ENCODE data around the gene HYOU1.
"Not testable (repeated sequence)": the region's sequence is repeated elsewhere in the genome, so short reads cannot be mapped to it uniquely, and the experiment has no call there.

The HYOU1 gene

GRCh38 chr11:119018074-119018938 is 38.7 kb downstream of the HYOU1 start, which contains the start of the genes RPS25 and TRAPPC4:
Gene RPS25, minus strand, starts transcription at chr11:119018343. Its CDS starts 59 bp downstream, at chr11:119018284.
Gene TRAPPC4, plus strand, starts transcription at chr11:119018766. Its CDS starts 30 bp downstream, at chr11:119018796.
- peak; percentile 89 for DNase-seq

DNA sequence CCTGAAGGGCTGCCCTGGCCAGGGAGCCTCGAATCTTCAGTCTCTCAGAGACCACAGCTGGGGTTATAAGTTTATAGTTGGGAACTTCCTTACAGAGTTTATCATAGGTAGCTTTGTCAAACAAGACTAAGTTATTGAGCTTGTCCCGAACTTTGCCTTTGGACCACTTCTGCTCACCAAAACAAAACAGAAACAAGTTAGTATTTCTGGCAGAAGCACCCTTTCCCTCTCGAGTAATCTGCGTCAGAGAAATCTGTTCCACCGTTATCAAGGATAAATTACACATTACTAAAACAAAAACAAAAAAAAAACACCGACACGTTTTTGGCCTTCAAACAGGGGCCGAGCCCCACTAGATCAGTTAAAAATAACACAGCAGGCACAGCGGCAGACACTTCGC is 39.6 kb downstream of the HYOU1 start:
- DNase-seq = not testable (repeated sequence)

DNA sequence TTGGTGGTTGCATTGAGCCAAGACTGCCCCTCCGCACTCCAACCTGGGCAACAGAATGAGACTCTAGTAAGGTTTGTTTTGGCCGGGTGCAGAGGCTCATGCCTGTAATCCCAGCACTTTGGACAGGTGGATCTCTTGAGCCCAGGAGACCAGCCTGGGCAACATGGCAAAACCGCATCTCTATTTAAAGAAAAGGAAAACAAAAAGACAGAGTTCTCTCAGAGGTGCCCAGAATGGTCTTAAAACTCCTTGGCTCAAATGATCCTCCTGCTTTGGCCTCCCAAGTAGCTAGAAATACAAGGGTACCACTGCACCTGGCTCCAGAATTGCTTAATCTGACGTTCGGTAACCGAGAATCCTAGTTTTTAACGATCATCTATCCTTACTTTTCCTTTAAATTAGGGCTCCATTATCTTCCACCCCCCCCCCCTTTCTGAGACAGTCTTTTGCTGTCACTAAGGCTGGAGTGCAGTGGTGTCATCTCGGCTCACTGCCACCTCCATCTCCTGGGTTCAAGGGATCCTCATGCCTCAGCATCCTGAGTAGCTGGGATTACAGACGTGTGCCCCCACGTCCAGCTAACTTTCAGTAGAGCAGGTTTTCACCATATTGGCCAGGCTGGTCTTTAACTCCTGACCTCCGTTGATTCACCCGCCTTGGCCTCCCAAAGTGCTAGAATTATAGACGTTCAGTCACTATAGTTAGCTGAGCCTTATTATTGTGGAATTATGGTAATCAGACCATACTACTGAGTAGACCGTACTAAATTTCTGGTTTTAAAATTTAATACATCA is 40.6 kb downstream of the HYOU1 start:
- DNase-seq = no peak

DNA sequence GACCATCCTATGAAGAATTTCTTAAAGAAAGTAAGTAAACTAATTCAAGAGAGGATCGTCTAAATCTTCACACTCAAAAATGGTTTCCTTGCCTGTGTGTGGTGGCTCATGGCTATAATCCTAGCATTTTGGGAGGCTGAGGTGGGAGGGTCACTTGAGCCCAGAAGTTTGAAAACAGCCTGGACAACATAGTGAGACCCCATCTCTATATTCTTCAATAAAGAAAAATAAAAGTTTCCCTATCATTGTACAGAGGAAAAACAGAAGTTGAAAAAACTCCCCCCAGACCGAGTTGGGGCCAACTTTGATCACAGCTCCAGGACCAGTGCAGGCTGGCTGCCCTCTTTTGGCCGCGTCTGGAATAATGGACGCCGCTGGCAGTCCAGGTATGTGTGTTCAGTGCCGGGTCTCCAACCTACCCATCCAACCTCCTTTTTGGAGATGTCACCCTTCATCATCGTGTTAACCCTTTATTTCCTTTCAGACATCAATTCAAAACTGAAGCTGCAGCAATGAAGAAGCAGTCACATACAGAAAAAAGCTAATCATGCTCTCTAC is 41.9 kb downstream of the HYOU1 start:
- DNase-seq = no peak

DNA sequence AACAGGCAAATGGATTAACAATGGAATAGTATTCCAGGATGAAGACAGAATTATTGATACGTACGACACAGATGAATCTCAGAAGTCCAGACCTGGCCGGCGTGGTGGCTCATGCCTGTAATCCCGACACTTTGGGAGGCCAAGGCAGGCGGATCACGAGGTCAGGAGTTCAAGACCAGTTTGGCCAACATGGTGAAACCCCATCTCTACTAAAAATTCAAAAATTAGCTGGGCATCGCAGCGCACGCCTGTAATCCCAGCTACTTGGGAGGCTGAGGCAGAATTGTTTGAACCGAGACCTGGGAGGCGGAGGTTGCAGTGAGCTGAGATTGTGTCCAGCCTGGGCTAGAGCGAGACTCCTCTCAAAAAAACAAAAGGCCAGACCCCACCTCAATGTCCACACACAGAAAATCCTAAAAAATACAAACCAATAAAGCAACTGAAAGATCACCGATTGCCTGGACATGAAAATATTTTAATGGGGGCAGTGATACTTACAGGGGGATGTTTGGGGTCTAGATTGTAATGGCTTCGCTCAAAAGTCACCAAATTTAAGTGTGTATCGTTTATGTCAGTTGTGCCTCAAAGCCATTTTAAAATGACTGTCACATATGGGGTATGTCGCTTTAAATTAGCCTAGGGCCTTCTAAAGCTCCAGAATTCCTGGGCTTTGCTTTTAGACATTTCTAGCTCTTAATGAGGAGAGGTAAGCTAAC is 42.6 kb downstream of the HYOU1 start:
- DNase-seq = no peak

DNA sequence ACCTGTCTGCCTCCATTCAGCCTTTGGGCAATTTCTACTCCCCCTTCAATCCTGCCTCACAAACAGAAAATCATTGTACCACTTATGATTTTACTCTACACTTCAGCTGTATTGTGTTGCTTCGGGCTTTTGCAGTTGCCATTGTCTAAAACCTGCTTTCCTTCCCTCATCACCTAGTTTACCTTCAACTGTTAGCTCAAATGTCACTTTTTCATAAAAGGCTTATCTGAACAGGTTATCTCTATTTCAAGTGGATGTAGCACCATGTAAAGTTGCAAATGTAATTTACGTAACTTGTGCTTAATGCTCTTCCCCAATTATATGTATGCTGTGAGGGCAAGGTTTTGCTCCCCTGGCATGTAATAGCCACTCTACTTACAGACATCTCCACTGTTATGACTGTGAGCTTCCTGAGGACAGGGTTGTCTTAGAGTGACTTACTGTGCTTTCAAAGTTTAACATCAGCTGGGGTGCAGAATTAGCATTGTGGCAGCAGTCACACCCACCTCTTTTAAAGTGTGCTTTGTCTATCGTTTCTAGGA is 44.3 kb downstream of the HYOU1 start:
- DNase-seq = no peak

GRCh38 chr11:119011476-119012053 is 45.4 kb downstream of the HYOU1 start:
- no peak for DNase-seq

GRCh38 chr11:119006656-119007055 is 50.3 kb downstream of the HYOU1 start:
- no peak for DNase-seq

DNA sequence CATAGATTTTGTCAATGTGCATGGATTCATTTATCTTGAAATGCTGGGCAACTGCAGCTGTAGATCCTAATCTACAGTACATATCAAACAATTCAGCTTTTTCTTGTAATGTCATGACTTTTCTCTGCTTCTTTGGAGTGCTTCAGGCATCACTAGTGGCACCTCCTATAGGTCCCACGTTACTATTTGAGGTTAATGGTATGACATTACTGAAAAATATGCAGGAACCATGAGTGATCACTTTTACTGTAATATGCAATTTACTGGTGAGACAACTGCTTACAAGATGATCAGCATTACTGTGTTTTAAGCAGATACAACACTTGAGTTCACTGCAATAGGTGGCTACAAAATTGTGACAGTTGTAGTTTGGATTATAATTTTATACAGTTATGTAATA is 56.1 kb downstream of the HYOU1 start:
- no peak for DNase-seq

GRCh38 chr11:118998822-118999221 is 58.2 kb downstream of the HYOU1 start:
- no peak for DNase-seq

DNA sequence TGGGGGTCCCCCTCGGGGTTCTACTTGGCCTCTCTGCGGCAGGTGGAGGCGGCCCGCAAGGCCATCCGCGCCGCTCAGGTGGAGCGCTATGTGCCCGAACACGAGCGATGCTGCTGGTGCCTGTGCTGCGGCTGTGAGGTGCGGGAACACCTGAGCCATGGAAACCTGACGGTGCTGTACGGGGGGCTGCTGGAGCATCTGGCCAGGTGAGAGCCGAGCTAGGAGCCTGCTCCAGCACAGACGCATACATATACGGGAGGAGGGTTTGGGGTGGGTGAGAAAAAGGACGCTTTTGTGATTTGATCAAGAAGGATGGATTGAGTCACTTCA is 58.7 kb downstream of the HYOU1 start:
- DNase-seq = no peak

DNA sequence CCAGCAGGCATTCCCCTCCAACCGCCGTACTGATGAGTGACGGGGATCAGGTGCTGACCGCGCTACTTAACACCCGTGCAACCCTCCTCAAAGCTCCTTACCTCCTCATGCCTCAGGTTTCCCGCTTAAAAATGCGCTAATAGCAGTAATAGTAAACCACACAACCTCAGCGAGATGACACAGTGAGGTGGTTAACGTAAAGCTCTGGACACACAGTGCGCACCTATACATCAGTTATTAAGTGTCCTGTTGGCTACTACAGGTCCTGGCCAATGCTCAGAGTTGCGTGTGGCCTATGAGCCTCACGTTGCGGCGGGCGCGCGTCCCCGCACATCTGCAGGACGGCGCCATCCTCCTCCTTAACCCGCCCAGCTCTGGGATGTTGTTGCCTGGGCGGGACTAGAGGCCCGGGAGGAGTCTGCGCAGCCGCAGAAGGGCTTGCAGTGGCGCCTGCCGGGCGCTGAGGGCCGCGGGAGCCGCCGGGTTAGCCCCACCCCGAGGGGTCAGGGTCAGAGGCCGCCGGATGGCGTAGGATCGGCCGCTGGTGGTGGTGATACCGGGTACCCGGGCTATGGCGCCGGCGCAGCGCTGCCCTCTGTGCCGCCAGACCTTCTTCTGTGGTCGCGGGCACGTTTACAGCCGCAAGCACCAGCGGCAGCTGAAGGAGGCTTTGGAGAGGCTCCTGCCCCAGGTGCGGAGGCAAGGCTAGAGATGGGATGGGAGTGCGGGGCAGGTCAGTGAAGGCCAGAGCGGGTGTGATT is 59.2 kb downstream of the HYOU1 start, which contains the start of gene CENATAC:
Gene CENATAC, plus strand, starts transcription at position 512 of the 761 bp plus-strand sequence. Its CDS starts 60 bp downstream, at position 572.
- DNase-seq = peak; percentile 96

DNA sequence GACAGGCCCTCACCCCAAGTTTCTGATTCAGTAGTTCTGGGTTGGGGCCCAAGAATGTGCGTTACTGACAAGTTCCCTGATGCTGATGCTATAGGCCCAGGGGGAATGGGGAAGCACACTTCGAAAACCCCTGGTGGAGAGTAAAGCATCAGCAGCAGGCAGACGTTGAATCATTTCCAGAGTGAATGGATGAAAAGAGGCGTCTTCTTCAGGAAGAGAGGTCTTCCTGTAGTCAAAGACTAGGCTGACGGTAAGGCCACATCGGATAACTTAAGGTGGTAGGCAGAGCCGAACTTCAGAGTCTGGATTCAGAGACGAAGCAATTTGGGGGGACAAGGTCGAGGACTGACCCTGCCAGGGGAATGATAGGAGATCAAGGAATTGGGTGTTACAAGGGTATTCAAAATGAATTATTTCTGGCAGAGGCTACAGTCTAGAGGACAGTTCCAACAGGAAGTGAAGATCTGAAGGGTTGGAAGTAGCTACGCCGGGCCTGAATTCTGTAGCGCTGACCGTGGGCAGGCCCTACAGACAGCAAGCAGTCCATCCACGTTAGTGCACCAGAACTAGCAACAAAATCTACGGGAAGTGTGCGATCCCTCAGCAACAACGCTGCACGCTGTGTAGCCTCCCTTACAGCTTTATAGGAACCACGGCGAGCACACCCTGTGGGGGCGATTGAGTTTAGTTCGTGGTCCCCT is 59.9 kb downstream of the HYOU1 start:
- DNase-seq = peak; percentile 21

Data from stimulated activated CD4-positive, alpha-beta T cell treated with anti-CD3 and anti-CD28 coated beads, Interleukin-12 subunit alpha, Interleukin-12 subunit beta, amount 100 ng/mL, for 4 hours (primary cell).